CD14-positive monocyte (primary cell): ENCODE results near the gene NOS1. TPM values are rescaled to one million over a fixed set of nuclear protein-coding genes. Genes with fewer than 3 reads are reported as not detected.

Experiments
- DNase-seq, 3 donors: peaks; one replicate each; pipeline ENCODE4 v3.0.0-alpha.2; 2011 to 2022
- H2AFZ ChIP-seq: 2 replicates; pipeline ENCODE4 v1.6.0; 2012; ENCODE audit warnings: mild to moderate bottlenecking, low read depth, low read length, inconsistent platforms; ENCODE audit not compliant: insufficient read depth, poor library complexity, severe bottlenecking
- H3K27ac ChIP-seq, 2 donors: 1 replicate in 1 of 2; 2 replicates in 1 of 2; pipeline ENCODE4 v1.5.1; 2012 to 2013; ENCODE audit warnings: low read length in 2 of 2, control low read depth in 1 of 2, inconsistent platforms in 1 of 2, low read depth in 1 of 2, mild to moderate bottlenecking in 1 of 2
- H3K27me3 ChIP-seq, 2 donors: one replicate each; pipeline versions ENCODE4 v1.6.0 to v1.6.1; 2011 to 2013; ENCODE audit warnings: low read length in 2 of 2; ENCODE audit not compliant: control insufficient read depth in 2 of 2, insufficient read depth in 2 of 2
- H3K36me3 ChIP-seq, 2 donors: replicated peaks in 1 of 2; 1 replicate in 1 of 2; 2 replicates in 1 of 2; pipeline versions ENCODE4 v1.5.1 to v1.6.1; 2012 to 2013; ENCODE audit warnings: low read length in 2 of 2, control low read depth in 1 of 2, inconsistent platforms in 1 of 2, mild to moderate bottlenecking in 1 of 2; ENCODE audit not compliant: insufficient read depth in 2 of 2, control insufficient read depth in 1 of 2
- H3K4me1 ChIP-seq, 2 donors: 1 replicate in 1 of 2; 2 replicates in 1 of 2; pipeline versions ENCODE4 v1.5.1 to v1.6.1; 2012 to 2013; ENCODE audit warnings: low read length in 2 of 2, control low read depth in 1 of 2, inconsistent platforms in 1 of 2, mild to moderate bottlenecking in 1 of 2, moderate library complexity in 1 of 2; ENCODE audit not compliant: insufficient read depth in 2 of 2, control insufficient read depth in 1 of 2
- H3K4me2 ChIP-seq: replicated peaks from 2 replicates; pipeline ENCODE3; 2012; ENCODE audit warnings: low read length, moderate library complexity, mild to moderate bottlenecking; ENCODE audit not compliant: poor library complexity, severe bottlenecking; ENCODE audit errors: extremely low read depth
- H3K4me3 ChIP-seq, 3 experiments: fragments of 200-600 bp in 1 of 3; sonication (generic) in 1 of 3; replicated peaks in 1 of 3; 1 replicate in 2 of 3; 2 replicates in 1 of 3; pipeline ENCODE4 v1.5.1; 2011 to 2013; ENCODE audit warnings: low read length in 3 of 3, mild to moderate bottlenecking in 3 of 3, control low read depth in 2 of 3, low read depth in 2 of 3, inconsistent platforms in 1 of 3, moderate library complexity in 1 of 3
- H3K79me2 ChIP-seq: 2 replicates; pipeline ENCODE4 v1.6.0; 2012; ENCODE audit warnings: mild to moderate bottlenecking, control low read depth, inconsistent platforms, low read length, moderate library complexity; ENCODE audit not compliant: insufficient read depth
- H3K9ac ChIP-seq: 2 replicates; pipeline ENCODE4 v1.6.0; 2017; ENCODE audit warnings: low read length, mild to moderate bottlenecking; ENCODE audit not compliant: insufficient read depth, poor library complexity, severe bottlenecking
- H3K9me3 ChIP-seq, 2 donors: replicated peaks in 1 of 2; 1 replicate in 1 of 2; 2 replicates in 1 of 2; pipeline versions ENCODE4 v1.5.1 to v1.6.1; 2012 to 2013; ENCODE audit warnings: low read length in 2 of 2, control low read depth in 1 of 2; ENCODE audit not compliant: control insufficient read depth in 1 of 2, insufficient read depth in 1 of 2
- H4K20me1 ChIP-seq: 2 replicates; pipeline ENCODE4 v1.6.0; 2012; ENCODE audit warnings: mild to moderate bottlenecking, low read length, control low read depth, moderate library complexity; ENCODE audit not compliant: insufficient read depth
- H3K27ac Mint-ChIP-seq, 7 donors: one replicate each; pipeline ENCODE4 v1.8.0; 2020; ENCODE audit warnings: mild to moderate bottlenecking in 7 of 7, mixed read lengths in 7 of 7, moderate library complexity in 6 of 7, inconsistent platforms in 2 of 7
- H3K27me3 Mint-ChIP-seq, 3 donors: one replicate each; pipeline ENCODE4 v1.8.0; 2021 to 2022; ENCODE audit warnings: low read depth in 3 of 3, mild to moderate bottlenecking in 3 of 3, mixed read lengths in 3 of 3, moderate library complexity in 3 of 3, inconsistent platforms in 1 of 3
- H3K36me3 Mint-ChIP-seq, 2 donors: one replicate each; pipeline ENCODE4 v1.8.0; 2020; ENCODE audit warnings: mixed read lengths in 2 of 2, inconsistent platforms in 1 of 2, mild to moderate bottlenecking in 1 of 2
- H3K4me1 Mint-ChIP-seq: one replicate; pipeline ENCODE4 v1.8.0; 2020; ENCODE audit warnings: mild to moderate bottlenecking, mixed read lengths
- H3K4me3 Mint-ChIP-seq, 2 donors: one replicate each; pipeline ENCODE4 v1.8.0; 2020; ENCODE audit warnings: mild to moderate bottlenecking in 2 of 2, mixed read lengths in 2 of 2, moderate library complexity in 1 of 2
- H3K9me3 Mint-ChIP-seq, 7 donors: one replicate each; pipeline ENCODE4 v1.8.0; 2020 to 2022; ENCODE audit warnings: mixed read lengths in 7 of 7, mild to moderate bottlenecking in 6 of 7, moderate library complexity in 6 of 7, inconsistent platforms in 2 of 7
- WGBS: methylation state at CpG from one replicate; pipeline ENCODE4 v1.1.5; 2013; ENCODE audit warnings: missing lambda C conversion rate; ENCODE audit not compliant: insufficient coverage; 5-methylcytosine and 5-hydroxymethylcytosine counted together
- intact Hi-C, 2 donors: fragments of 100-400 bp; cut with micrococcal nuclease; formaldehyde crosslinking; loops; one replicate each; pipeline versions ENCODE4 v1.15.0 to v1.15.1; 2023
- polyA plus RNA-seq, 3 donors: library from polyadenylated mRNA; depleted of rRNA in 1 of 3; unstranded in 2 of 3; stranded (reverse) in 1 of 3; fragments of 300-500 nt in 2 of 3; fragments of >200 nt in 1 of 3; fragmentation: Illumina TruSeq in 2 of 3; gene quantifications; 1 replicate in 2 of 3; 2 replicates in 1 of 3; pipeline ENCODE4 v1.2.3, GENCODE V29; 2012 to 2021
- TF ChIP-seq, protein P1 (sequence below): fragments of 200-600 bp; IDR thresholded peaks from one replicate; pipeline ENCODE4 v1.8.0; 2022; ENCODE audit warnings: antibody characterized with exemption, mild to moderate bottlenecking

Gene NOS1
- polyA plus RNA-seq, 3 donors = not detected

DNA sequence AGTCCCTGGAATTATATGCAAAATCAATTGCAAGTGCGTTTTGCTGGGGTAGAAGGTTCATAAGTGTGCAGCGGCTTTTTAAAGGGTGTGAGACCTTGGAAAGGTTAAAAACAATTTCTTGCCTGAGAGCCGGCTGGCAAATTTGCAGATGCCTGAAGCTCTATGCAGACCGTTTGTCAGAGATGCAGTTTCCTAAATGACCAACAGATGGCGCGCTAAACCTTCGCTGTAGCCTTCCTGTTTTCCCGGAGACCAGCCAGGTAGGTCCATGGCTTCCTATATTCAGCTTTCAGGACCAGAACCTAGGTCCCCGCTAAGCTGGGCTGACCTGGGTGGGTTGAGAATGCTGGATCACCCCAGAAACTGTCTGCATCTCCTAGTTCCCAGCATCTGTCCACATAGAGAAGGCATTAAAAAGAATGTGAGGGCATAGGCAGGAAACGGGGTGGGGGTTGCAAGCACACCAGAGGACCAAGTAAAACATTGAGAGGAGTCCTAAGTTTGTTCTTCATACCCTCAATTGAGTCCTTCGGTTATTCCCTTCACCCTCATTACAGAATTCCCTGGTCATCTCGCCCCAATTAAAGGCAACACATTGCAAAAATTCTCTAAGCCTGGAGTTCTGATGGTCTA lies 5.7 kb upstream of the NOS1 start:
- WGBS = 0% methylated on average over 6 of the region's 12 CpGs
- H3K4me3 Mint-ChIP-seq = no peak overlapping the region
- H3K4me2 ChIP-seq = no peak overlapping the region
- H3K27ac Mint-ChIP-seq = no peak overlapping the region
- H3K4me1 Mint-ChIP-seq = peaks cover 8% of the 10 kb centered on the region
- no peaks in the 10 kb centered on the region for H3K4me1 ChIP-seq
- peaks cover 29 to 42% (median 29%) of the 10 kb centered on the region in 3 donors for H3K27me3 Mint-ChIP-seq
- H3K27ac ChIP-seq = no peak overlapping the region
- H3K9me3 ChIP-seq = no peaks in the 10 kb centered on the region
- no peak overlapping the region for H3K9ac ChIP-seq
- no peaks in the 10 kb centered on the region for H3K36me3 ChIP-seq
- DNase-seq = peak; percentile 30 to 59 (median 52)
- peaks cover 0 to 7% (median 4%) of the 10 kb centered on the region in 7 donors for H3K9me3 Mint-ChIP-seq
- H3K79me2 ChIP-seq = no peaks in the 10 kb centered on the region
- no peak overlapping the region for H3K4me3 ChIP-seq
- intact Hi-C loops = loop anchor here (2.0 to 5.0 kb wide), 3 partner anchors 220 to 470 kb away; no protein-coding TSS in a partner anchor
- peaks cover 5 to 25% of the 10 kb centered on the region in 2 donors for H3K27me3 ChIP-seq
- H4K20me1 ChIP-seq = no peaks in the 10 kb centered on the region
- H3K36me3 Mint-ChIP-seq = no peaks in the 10 kb centered on the region
- TF ChIP-seq, protein P1, sequence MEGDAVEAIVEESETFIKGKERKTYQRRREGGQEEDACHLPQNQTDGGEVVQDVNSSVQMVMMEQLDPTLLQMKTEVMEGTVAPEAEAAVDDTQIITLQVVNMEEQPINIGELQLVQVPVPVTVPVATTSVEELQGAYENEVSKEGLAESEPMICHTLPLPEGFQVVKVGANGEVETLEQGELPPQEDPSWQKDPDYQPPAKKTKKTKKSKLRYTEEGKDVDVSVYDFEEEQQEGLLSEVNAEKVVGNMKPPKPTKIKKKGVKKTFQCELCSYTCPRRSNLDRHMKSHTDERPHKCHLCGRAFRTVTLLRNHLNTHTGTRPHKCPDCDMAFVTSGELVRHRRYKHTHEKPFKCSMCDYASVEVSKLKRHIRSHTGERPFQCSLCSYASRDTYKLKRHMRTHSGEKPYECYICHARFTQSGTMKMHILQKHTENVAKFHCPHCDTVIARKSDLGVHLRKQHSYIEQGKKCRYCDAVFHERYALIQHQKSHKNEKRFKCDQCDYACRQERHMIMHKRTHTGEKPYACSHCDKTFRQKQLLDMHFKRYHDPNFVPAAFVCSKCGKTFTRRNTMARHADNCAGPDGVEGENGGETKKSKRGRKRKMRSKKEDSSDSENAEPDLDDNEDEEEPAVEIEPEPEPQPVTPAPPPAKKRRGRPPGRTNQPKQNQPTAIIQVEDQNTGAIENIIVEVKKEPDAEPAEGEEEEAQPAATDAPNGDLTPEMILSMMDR = peak; percentile 95
- H2AFZ ChIP-seq = no peak overlapping the region

DNA sequence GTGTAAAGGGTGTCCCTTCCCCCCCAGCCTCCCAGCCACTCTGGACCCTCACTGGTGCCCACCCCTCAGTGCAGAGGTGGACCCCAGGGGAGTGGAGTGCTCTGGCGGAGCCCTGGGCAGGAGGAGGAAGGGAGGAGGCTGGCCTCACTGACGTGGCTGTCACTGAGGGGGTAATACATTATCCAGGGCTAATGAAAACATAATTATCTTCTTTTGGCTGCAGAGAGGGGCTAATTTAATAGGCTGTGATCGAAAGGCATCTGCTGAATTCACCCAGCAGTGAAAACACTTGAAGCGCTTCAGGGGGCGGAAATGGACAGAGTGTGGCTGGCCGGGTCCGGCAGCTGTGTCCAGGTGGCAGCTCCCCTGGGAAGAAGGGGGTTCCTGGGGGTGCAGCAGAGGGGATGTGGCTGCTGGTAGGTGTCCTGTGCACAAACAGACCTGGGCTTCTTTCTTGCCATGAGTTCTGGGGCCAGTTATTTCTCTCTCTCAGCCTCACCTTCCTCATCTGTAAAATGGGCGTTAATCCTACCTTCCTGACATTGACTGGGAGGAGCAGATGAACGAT lies 3.7 kb upstream of the NOS1 start:
- no peaks in the 10 kb centered on the region for H3K9me3 ChIP-seq

More for the DNA sequence above, 3.7 kb upstream of the NOS1 start:
- Histone ChIP-seq H3K9ac (no peak overlapping the region), H2AFZ (no peak overlapping the region), H3K27me3 (peaks cover 15 to 41% of the 10 kb centered on the region in 2 donors), H3K27ac (no peak overlapping the region), H3K4me3 (no peak overlapping the region), H4K20me1 (no peaks in the 10 kb centered on the region), H3K79me2 (no peaks in the 10 kb centered on the region), H3K4me1 (no peaks in the 10 kb centered on the region), H3K36me3 (no peaks in the 10 kb centered on the region), H3K4me2 (no peak overlapping the region)
- H3K27ac Mint-ChIP-seq = no peak overlapping the region
- TF ChIP-seq, protein P1 = no peak
- H3K27me3 Mint-ChIP-seq = peaks cover 42 to 60% (median 43%) of the 10 kb centered on the region in 3 donors
- peaks cover 0 to 13% (median 3%) of the 10 kb centered on the region in 7 donors for H3K9me3 Mint-ChIP-seq
- H3K4me1 Mint-ChIP-seq = peaks cover 8% of the 10 kb centered on the region
- no peaks in the 10 kb centered on the region for H3K36me3 Mint-ChIP-seq
- no peak for DNase-seq
- H3K4me3 Mint-ChIP-seq = no peak overlapping the region
- WGBS = 78% methylated on average over 6 of the region's 9 CpGs
- intact Hi-C loops = loop anchor here in 1 of 2 donors (5.0 kb wide), 1 partner anchor 222 kb away; no protein-coding TSS in a partner anchor
